HepG2 (cell line): ENCODE results near the gene SMCO1. TPM values are rescaled to one million over a fixed set of nuclear protein-coding genes. Genes with fewer than 3 reads are reported as not detected.
"Not testable (repeated sequence)": the region's sequence is repeated elsewhere in the genome, so short reads cannot be mapped to it uniquely, and the experiment has no call there.

Experiments used
- ATAC-seq: fragments of 200-7000 bp; cut with Tn5 transposase; 3 replicates; pipeline ENCODE4 v1.9.1; 2020; ENCODE audit warnings: mild to moderate bottlenecking, moderate library complexity
- BruUV-seq: library from RNA; stranded (reverse); fragments of 400-500 nt; replicated peaks from 2 replicates; lab custom pipeline; 2021; lab: Mats Ljungman, UMichigan
- CTCF ChIA-PET: fragments of 300-600 bp; formaldehyde crosslinking; extraction: SDS; loops from one replicate; lab custom pipeline; 2021; ENCODE audit warnings: low total read pairs, inconsistent platforms, low intra/inter-chr PET ratio; lab: Yijun Ruan, JAX
- POLR2A ChIA-PET: fragments of 350-600 bp; sonication (Branson Sonifier 250); formaldehyde crosslinking; loops from one replicate; lab custom pipeline; 2020; ENCODE audit warnings: antibody characterized with exemption, inconsistent platforms; lab: Yijun Ruan, JAX
- DNase-seq: peaks from one replicate; pipeline ENCODE4 v3.0.0-alpha.2; 2015; ENCODE audit warnings: low spot score
- FAIRE-seq: peaks from 3 replicates; lab custom pipeline; 2011; peaks lifted over from hg19 to GRCh38; lab: Jason Lieb, UNC
- H2AFZ ChIP-seq: one replicate; pipeline ENCODE4 v1.6.1; 2011; ENCODE audit warnings: low read length, inconsistent platforms
- H3K27ac ChIP-seq: fragments of 300-600 bp; 3 replicates; pipeline ENCODE4 v1.8.0; 2011; ENCODE audit warnings: mixed run types, mild to moderate bottlenecking, mixed read lengths, low read length, inconsistent platforms; ENCODE audit not compliant: insufficient read depth; ENCODE audit errors: extremely low read length
- H3K27me3 ChIP-seq, 2 experiments: fragments of 200-600 bp in 1 of 2; 2 replicates in 1 of 2; 3 replicates in 1 of 2; pipeline versions ENCODE4 v1.6.0 to v1.8.0; 2011; ENCODE audit warnings: low read length in 2 of 2, mild to moderate bottlenecking in 2 of 2, moderate library complexity in 2 of 2, inconsistent platforms in 1 of 2; ENCODE audit not compliant: insufficient read depth in 2 of 2, control insufficient read depth in 1 of 2
- H3K36me3 ChIP-seq, 2 experiments: fragments of 200-600 bp in 1 of 2; replicated peaks in 1 of 2; 2 replicates in 1 of 2; 3 replicates in 1 of 2; pipeline versions ENCODE4 v1.5.1 to v1.8.0; 2011; ENCODE audit warnings: low read length in 2 of 2, inconsistent platforms in 1 of 2; ENCODE audit not compliant: insufficient read depth in 2 of 2, control insufficient read depth in 1 of 2
- H3K4me1 ChIP-seq: 2 replicates; pipeline ENCODE4 v1.5.1; 2012; ENCODE audit warnings: low read length, inconsistent platforms; ENCODE audit not compliant: insufficient read depth
- H3K4me2 ChIP-seq: 2 replicates; pipeline ENCODE4 v1.6.0; 2011; ENCODE audit warnings: low read depth, low read length, inconsistent platforms
- H3K4me3 ChIP-seq, 3 experiments: fragments of 200-600 bp in 1 of 3; sonication (generic), shearing (Covaris generic) in 1 of 3; replicated peaks in 1 of 3; 2 replicates each; pipeline ENCODE4 v1.5.1; 2011 to 2016; ENCODE audit warnings: low read length in 3 of 3, inconsistent platforms in 2 of 3, low read depth in 2 of 3, mild to moderate bottlenecking in 2 of 3, control low read depth in 1 of 3, mixed read lengths in 1 of 3; ENCODE audit not compliant: insufficient read depth in 1 of 3
- H3K79me2 ChIP-seq: one replicate; pipeline ENCODE4 v1.6.1; 2011; ENCODE audit warnings: low read length, inconsistent platforms; ENCODE audit not compliant: insufficient read depth
- H3K9ac ChIP-seq: 2 replicates; pipeline ENCODE4 v1.6.0; 2011; ENCODE audit warnings: mild to moderate bottlenecking, low read depth, low read length, inconsistent platforms; ENCODE audit not compliant: insufficient read depth
- H3K9me3 ChIP-seq: 2 replicates; pipeline ENCODE4 v1.5.1; 2012; ENCODE audit warnings: mild to moderate bottlenecking, low read length
- H4K20me1 ChIP-seq: 2 replicates; pipeline ENCODE4 v1.6.0; 2011; ENCODE audit warnings: inconsistent platforms, mild to moderate bottlenecking, low read length, moderate library complexity; ENCODE audit not compliant: insufficient read depth
- RBM22 ChIP-seq: fragments of 200-400 bp; formaldehyde crosslinking; optimal IDR thresholded peaks from 2 replicates; pipeline ENCODE3; 2017; ENCODE audit warnings: mild to moderate bottlenecking, low read length, moderate library complexity
- ZNF275 ChIP-seq: sonication (generic); formaldehyde crosslinking; IDR thresholded peaks from 2 replicates; pipeline ENCODE4 v1.8.0; 2022; ENCODE audit warnings: missing genetic modification reagents, mild to moderate bottlenecking, inconsistent platforms, borderline replicate concordance
- ZNF282 ChIP-seq: fragments of 450-650 bp; IDR thresholded peaks from 2 replicates; pipeline ENCODE4 v1.6.1; 2018; ENCODE audit not compliant: partially characterized antibody
- ZNF777 ChIP-seq: sonication (generic); formaldehyde crosslinking; IDR thresholded peaks from 2 replicates; pipeline ENCODE4 v1.4.0; 2020; ENCODE audit warnings: missing genetic modification reagents
- WGBS: methylation state at CpG from one replicate; pipeline ENCODE4 v1.1.6; 2017; ENCODE audit warnings: low lambda C conversion rate; 5-methylcytosine and 5-hydroxymethylcytosine counted together
- in situ Hi-C: cut with HindIII; loops from 2 replicates; pipeline ENCODE4 v1.10.0; 2017; ENCODE audit warnings: low pct_unique_long_range_greater_than_20kb; ENCODE audit not compliant: extremely low pct_ligation_motif_present
- intact Hi-C: fragments of 100-400 bp; cut with micrococcal nuclease; formaldehyde crosslinking; loops from one replicate; pipeline ENCODE4 v1.10.0; 2022; ENCODE audit not compliant: unreplicated experiment
- polyA plus RNA-seq, 8 experiments: library from polyadenylated mRNA; depleted of rRNA in 3 of 8; stranded (reverse) in 7 of 8; unstranded in 1 of 8; fragments of >200 nt; fragmentation: Illumina TruSeq in 4 of 8; extraction: Trizol in 4 of 8; gene quantifications; 2 replicates each; pipeline versions ENCODE4 v1.2.1 to v1.2.3, GENCODE V29; 2011 to 2016; ENCODE audit warnings: low read depth in 4 of 8, missing spikeins in 1 of 8, mixed read lengths in 1 of 8; ENCODE audit not compliant: insufficient read depth in 1 of 8
- total RNA-seq, 5 experiments: library from RNA; depleted of rRNA; stranded (reverse); fragments of >200 nt; fragmentation: Illumina TruSeq; extraction: Trizol; gene quantifications; 2 replicates each; pipeline ENCODE4 v1.2.3, GENCODE V29; 2016; ENCODE audit warnings: low read depth in 1 of 5

Gene SMCO1
- total and polyA plus RNA-seq, 2 of the 13 experiments (the other 11 are each of a cell fraction or from before 2014, with no cell fraction given), result not detected

DNA sequence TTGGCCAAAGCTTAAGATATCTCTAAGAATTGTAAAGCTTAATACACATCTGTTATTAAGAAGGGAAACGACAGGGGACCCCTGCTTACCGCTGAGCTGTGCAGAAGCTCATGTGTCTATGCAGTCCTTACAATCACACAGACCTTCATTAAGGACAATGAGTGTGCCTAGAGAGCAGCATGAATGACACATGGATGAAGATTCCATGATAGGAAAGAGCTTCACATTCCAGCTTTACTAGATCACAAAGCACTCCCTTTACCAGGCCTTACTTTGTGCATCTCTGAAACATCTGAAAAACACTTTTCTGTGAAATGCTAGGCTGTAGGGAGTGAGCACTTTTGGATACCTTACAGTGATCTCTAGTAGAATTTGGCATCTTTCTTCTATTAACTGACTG is 43.6 kb downstream of the SMCO1 start:
- CTCF ChIA-PET, result no interaction called here
- no peak overlapping the region for H3K9ac ChIP-seq
- H3K27me3 ChIP-seq, result no peaks in the 10 kb centered on the region
- H3K79me2 ChIP-seq, result no peaks in the 10 kb centered on the region
- H2AFZ ChIP-seq, result no peak overlapping the region
- TSS peak; percentile 39 for BruUV-seq
- H3K36me3 ChIP-seq, result peaks cover 6 to 37% of the 10 kb centered on the region in 2 experiments
- FAIRE-seq, result no peak
- TF ChIP-seq RBM22 (peak; percentile 37), ZNF777 (CRISPR knock-in tag) (no peak), ZNF282 (no peak), ZNF275 (no peak)
- TF ChIP-seq, all 625 proteins: peak for 1
- H3K9me3 ChIP-seq, result no peaks in the 10 kb centered on the region
- in situ Hi-C loops (no loop called here), intact Hi-C loops (no loop called here)
- POLR2A ChIA-PET, result no interaction called here
- no peak overlapping the region for H3K4me2 ChIP-seq
- no peaks in the 10 kb centered on the region for H3K4me1 ChIP-seq
- no peak overlapping the region for H3K27ac ChIP-seq
- no peak overlapping the region for H3K4me3 ChIP-seq
- DNase-seq, result no peak
- no peak for ATAC-seq
- WGBS, result 100% methylated on average over 2 of the region's 2 CpGs
- no peaks in the 10 kb centered on the region for H4K20me1 ChIP-seq

GRCh38 chr3:196470182-196470581 is 45.0 kb downstream of the SMCO1 start:
- H3K27ac ChIP-seq, H3K4me2 ChIP-seq, H3K9ac ChIP-seq, BruUV-seq, H3K4me1 ChIP-seq, H4K20me1 ChIP-seq, H3K27me3 ChIP-seq, in situ Hi-C loops, intact Hi-C loops, DNase-seq, H2AFZ ChIP-seq, H3K9me3 ChIP-seq, CTCF ChIA-PET, H3K4me3 ChIP-seq, ATAC-seq, FAIRE-seq, H3K79me2 ChIP-seq, POLR2A ChIA-PET: not testable (repeated sequence)
- peaks cover 6 to 37% of the 10 kb centered on the region in 2 experiments for H3K36me3 ChIP-seq
- WGBS, result 94% methylated on average over 3 of the region's 3 CpGs
